PC-9 (cell line): ENCODE results near the gene WDR43. TPM values are rescaled to one million over a fixed set of nuclear protein-coding genes. Genes with fewer than 3 reads are reported as not detected.

Experiments used
- BruUV-seq: library from RNA; stranded (reverse); fragments of 400-500 nt; replicated peaks from 2 replicates; lab custom pipeline; 2021; lab: Mats Ljungman, UMichigan
- CTCF ChIA-PET: fragments of 300-600 bp; sonication (Branson Sonifier 250); formaldehyde crosslinking; loops from one replicate; lab custom pipeline; 2022; ENCODE audit warnings: antibody characterized with exemption; lab: Charles Lee
- POLR2A ChIA-PET: fragments of 300-600 bp; sonication (Branson Sonifier 250); formaldehyde crosslinking; loops from one replicate; lab custom pipeline; 2022; ENCODE audit warnings: antibody characterized with exemption; ENCODE audit not compliant: unreplicated experiment; lab: Charles Lee
- DNase-seq, 2 experiments: peaks; one replicate each; pipeline versions ENCODE4 v3.0.0 to v3.0.0-alpha.2; 2015 to 2022; ENCODE audit warnings: mixed read lengths in 1 of 2
- H2AFZ ChIP-seq: fragments of 200-600 bp; sonication (generic); 2 replicates; pipeline ENCODE4 v1.8.1; 2017; ENCODE audit warnings: antibody characterized with exemption
- H3F3A ChIP-seq: fragments of 200-600 bp; sonication (generic); 2 replicates; pipeline ENCODE4 v1.8.1; 2017; ENCODE audit warnings: antibody characterized with exemption, mild to moderate bottlenecking, low read depth; ENCODE audit not compliant: insufficient read depth
- H3K27ac ChIP-seq: fragments of 200-600 bp; sonication (generic); 2 replicates; pipeline ENCODE4 v1.6.1; 2016; ENCODE audit warnings: mixed run types
- H3K27me3 ChIP-seq: fragments of 200-600 bp; sonication (generic); 2 replicates; pipeline ENCODE4 v1.6.1; 2016; ENCODE audit warnings: low read depth, mixed run types; ENCODE audit not compliant: insufficient read depth
- H3K36me3 ChIP-seq: fragments of 200-600 bp; sonication (generic); 2 replicates; pipeline ENCODE4 v1.6.1; 2016; ENCODE audit warnings: low read depth, mixed run types
- H3K4me1 ChIP-seq: fragments of 200-600 bp; sonication (generic); replicated peaks from 2 replicates; pipeline ENCODE4 v1.6.1; 2016; ENCODE audit warnings: mixed run types; ENCODE audit not compliant: insufficient read depth
- H3K4me2 ChIP-seq: fragments of 200-600 bp; sonication (generic); 2 replicates; pipeline ENCODE4 v1.6.1; 2017; ENCODE audit warnings: mixed run types
- H3K4me3 ChIP-seq: fragments of 200-600 bp; sonication (generic); 2 replicates; pipeline ENCODE4 v1.6.1; 2016; ENCODE audit warnings: mixed run types
- H3K79me2 ChIP-seq: fragments of 200-600 bp; sonication (generic); 2 replicates; pipeline ENCODE4 v1.6.1; 2017; ENCODE audit warnings: low read depth, mixed run types
- H3K9me2 ChIP-seq: fragments of 200-600 bp; sonication (generic); 2 replicates; pipeline ENCODE4 v1.8.1; 2017; ENCODE audit warnings: mild to moderate bottlenecking; ENCODE audit not compliant: insufficient read depth
- H3K9me3 ChIP-seq: fragments of 200-600 bp; sonication (generic); 2 replicates; pipeline ENCODE4 v1.8.1; 2016; ENCODE audit warnings: low read depth; ENCODE audit not compliant: insufficient read depth
- H4K20me1 ChIP-seq: fragments of 200-600 bp; sonication (generic); 2 replicates; pipeline ENCODE4 v1.8.1; 2017; ENCODE audit not compliant: insufficient read depth
- EZH2 ChIP-seq: fragments of 200-600 bp; sonication (generic); IDR thresholded peaks from 2 replicates; pipeline ENCODE4 v1.8.0; 2017; ENCODE audit warnings: antibody characterized with exemption, low read depth
- intact Hi-C: fragments of 100-400 bp; cut with micrococcal nuclease; formaldehyde crosslinking; loops from one replicate; pipeline ENCODE4 v1.10.0; 2022; ENCODE audit not compliant: unreplicated experiment
- total RNA-seq: library from RNA; stranded (reverse); gene quantifications from 2 replicates; pipeline ENCODE4 v1.2.3, GENCODE V29; 2021
- TF ChIP-seq, protein P1 (sequence below): fragments of 200-600 bp; sonication (generic); conservative IDR thresholded peaks from 2 replicates; pipeline ENCODE4 v1.6.1; 2017; ENCODE audit warnings: mixed run types, antibody characterized with exemption, mild to moderate bottlenecking, moderate library complexity

WDR43 gene
- total RNA-seq, 1 experiment from 2014 or later: 57.9 TPM

DNA sequence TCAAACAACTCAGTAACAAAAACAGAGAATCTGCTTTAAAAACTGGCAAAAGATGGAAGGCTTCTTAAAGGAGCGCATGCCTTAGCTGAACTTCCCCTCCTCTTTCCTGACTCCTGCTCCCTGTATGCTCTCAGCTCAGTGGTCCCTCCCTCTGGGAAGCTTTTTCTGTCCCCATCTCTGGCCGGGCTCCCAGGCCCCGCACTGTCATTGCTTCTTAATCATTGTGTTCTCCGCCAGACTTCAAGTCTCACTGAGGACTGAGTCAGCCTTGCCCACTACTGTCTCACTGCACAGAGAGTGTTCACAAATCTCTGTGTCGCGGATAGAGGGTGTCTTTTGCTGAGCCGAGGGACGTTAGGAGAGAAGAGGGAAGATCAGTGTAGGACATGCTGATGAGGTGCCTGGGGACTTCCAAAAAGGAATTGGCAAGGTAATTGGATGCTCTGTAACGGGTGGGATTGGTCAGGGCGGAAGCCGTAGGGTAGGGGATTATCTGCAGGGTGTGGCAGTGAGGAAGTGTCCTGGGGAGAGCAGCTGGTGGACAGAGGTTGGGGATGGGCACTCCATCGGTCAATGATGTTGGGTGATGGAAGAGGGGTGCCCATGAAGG lies 102.9 kb downstream of the WDR43 start:
- Histone ChIP-seq H4K20me1 (no peaks in the 10 kb centered on the region), H2AFZ (no peak overlapping the region), H3F3A (0 out of 2 replicates have a peak, but pooled peaks cover 5% of the 10 kb centered on the region), H3K4me3 (no peak overlapping the region), H3K4me1 (peaks cover 13% of the 10 kb centered on the region), H3K9me3 (no peaks in the 10 kb centered on the region), H3K36me3 (no peaks in the 10 kb centered on the region), H3K9me2 (no peaks in the 10 kb centered on the region), H3K4me2 (no peak overlapping the region), H3K27ac (no peak overlapping the region), H3K27me3 (no peaks in the 10 kb centered on the region), H3K79me2 (no peaks in the 10 kb centered on the region)
- no peak for TF ChIP-seq EZH2
- TF ChIP-seq, protein P1, sequence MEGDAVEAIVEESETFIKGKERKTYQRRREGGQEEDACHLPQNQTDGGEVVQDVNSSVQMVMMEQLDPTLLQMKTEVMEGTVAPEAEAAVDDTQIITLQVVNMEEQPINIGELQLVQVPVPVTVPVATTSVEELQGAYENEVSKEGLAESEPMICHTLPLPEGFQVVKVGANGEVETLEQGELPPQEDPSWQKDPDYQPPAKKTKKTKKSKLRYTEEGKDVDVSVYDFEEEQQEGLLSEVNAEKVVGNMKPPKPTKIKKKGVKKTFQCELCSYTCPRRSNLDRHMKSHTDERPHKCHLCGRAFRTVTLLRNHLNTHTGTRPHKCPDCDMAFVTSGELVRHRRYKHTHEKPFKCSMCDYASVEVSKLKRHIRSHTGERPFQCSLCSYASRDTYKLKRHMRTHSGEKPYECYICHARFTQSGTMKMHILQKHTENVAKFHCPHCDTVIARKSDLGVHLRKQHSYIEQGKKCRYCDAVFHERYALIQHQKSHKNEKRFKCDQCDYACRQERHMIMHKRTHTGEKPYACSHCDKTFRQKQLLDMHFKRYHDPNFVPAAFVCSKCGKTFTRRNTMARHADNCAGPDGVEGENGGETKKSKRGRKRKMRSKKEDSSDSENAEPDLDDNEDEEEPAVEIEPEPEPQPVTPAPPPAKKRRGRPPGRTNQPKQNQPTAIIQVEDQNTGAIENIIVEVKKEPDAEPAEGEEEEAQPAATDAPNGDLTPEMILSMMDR: no peak
- intact Hi-C loops: no loop called here
- DNase-seq: no peak
- no TSS peak for BruUV-seq
- POLR2A ChIA-PET: no interaction called here
- CTCF ChIA-PET: no interaction called here

Other genes starting within 250 kb of the WDR43 start
- gene PPP1CB, start 142.8 kb upstream of the WDR43 start, total RNA-seq: 231 and 260 TPM in 2 replicates
- gene SPDYA, start 83.8 kb upstream of the WDR43 start, total RNA-seq: 1.9 and 3.0 TPM in 2 replicates
- 15.7 and 21.1 TPM in 2 replicates for gene TRMT61B, start 24.4 kb upstream of the WDR43 start, total RNA-seq
- 0.44 and 0.45 TPM in 2 replicates for gene TOGARAM2, start 86.6 kb downstream of the WDR43 start, total RNA-seq
- not detected in 2 replicates for gene PCARE, start 179.9 kb downstream of the WDR43 start, total RNA-seq
- gene CLIP4, start 220.7 kb downstream of the WDR43 start, total RNA-seq: 107 and 134 TPM in 2 replicates